ENCODE data around the gene CPHXL2. TPM values are rescaled to one million over a fixed set of nuclear protein-coding genes. Genes with fewer than 3 reads are reported as not detected.

The CPHXL2 gene
- total and polyA plus RNA-seq, 8 donors, result 0.17 to 0.52 (median 0.52) TPM; not detected in 5

GRCh38 chr16:75687361-75687760, 10.6 kb upstream of the CPHXL2 start:
- no peaks in the 10 kb centered on the region for H3K36me3 ChIP-seq
- TF ChIP-seq CTCF (IDR thresholded peaks at IDR 0.05), result no peak
- no peaks in the 10 kb centered on the region for H3K27me3 ChIP-seq
- no peak overlapping the region for H3K27ac ChIP-seq
- no peak for DNase-seq
- H3K9me3 ChIP-seq, result no peaks in the 10 kb centered on the region
- intact Hi-C loops (cut with DNase I), result no loop called here
- H3K4me1 ChIP-seq, result no peaks in the 10 kb centered on the region
- ATAC-seq, result no peak
- no peak overlapping the region for H3K4me3 ChIP-seq

GRCh38 chr16:75682308-75682707, 5.5 kb upstream of the CPHXL2 start:
- no peak for ATAC-seq
- H3K4me3 ChIP-seq, result no peak overlapping the region
- H3K36me3 ChIP-seq, result no peaks in the 10 kb centered on the region
- no peak for DNase-seq
- no peaks in the 10 kb centered on the region for H3K9me3 ChIP-seq
- H3K27me3 ChIP-seq, result no peaks in the 10 kb centered on the region
- no peak overlapping the region for H3K27ac ChIP-seq
- no peaks in the 10 kb centered on the region for H3K4me1 ChIP-seq
- TF ChIP-seq CTCF (IDR thresholded peaks at IDR 0.05), result no peak
- intact Hi-C loops (cut with DNase I), result no loop called here

- H3K4me1 ChIP-seq, result no peaks in the 10 kb centered on the region
- TF ChIP-seq CTCF (IDR thresholded peaks at IDR 0.05), result no peak
- H3K36me3 ChIP-seq, result no peaks in the 10 kb centered on the region
- DNase-seq (no peak), ATAC-seq (no peak)
- H3K27ac ChIP-seq, result no peak overlapping the region
- H3K9me3 ChIP-seq, result no peaks in the 10 kb centered on the region
- intact Hi-C loops (cut with DNase I), result no loop called here
- no peak overlapping the region for H3K4me3 ChIP-seq
- H3K27me3 ChIP-seq, result no peaks in the 10 kb centered on the region
Observed at GRCh38 chr16:75679366-75679765, 2.6 kb upstream of the CPHXL2 start.

GRCh38 chr16:75667503-75667902, 9.3 kb downstream of the CPHXL2 start:
- TF ChIP-seq CTCF (IDR thresholded peaks at IDR 0.05), result no peak
- ATAC-seq, result no peak
- no peak overlapping the region for H3K27ac ChIP-seq
- no peaks in the 10 kb centered on the region for H3K4me1 ChIP-seq
- H3K27me3 ChIP-seq, result no peaks in the 10 kb centered on the region
- no peak overlapping the region for H3K4me3 ChIP-seq
- intact Hi-C loops (cut with DNase I), result no loop called here
- no peaks in the 10 kb centered on the region for H3K36me3 ChIP-seq
- H3K9me3 ChIP-seq, result no peaks in the 10 kb centered on the region
- DNase-seq, result no peak

- DNase-seq, result no peak
- Histone ChIP-seq H3K4me3 (no peak overlapping the region), H3K9me3 (no peaks in the 10 kb centered on the region), H3K4me1 (no peaks in the 10 kb centered on the region), H3K27ac (no peak overlapping the region), H3K36me3 (peaks cover 0 to 48% of the 10 kb centered on the region in 2 donors), H3K27me3 (no peaks in the 10 kb centered on the region)
- intact Hi-C loops (cut with DNase I), result no loop called here
- no peak for TF ChIP-seq CTCF (IDR thresholded peaks at IDR 0.05)
- ATAC-seq, result no peak
Observed at GRCh38 chr16:75660726-75661302, 16.0 kb downstream of the CPHXL2 start.
